ENCODE measurements around the gene GPR12. TPM values are rescaled to one million over a fixed set of nuclear protein-coding genes. Genes with fewer than 3 reads are reported as not detected.
"Not testable (repeated sequence)": the region's sequence is repeated elsewhere in the genome, so short reads cannot be mapped to it uniquely, and the experiment has no call there.

GPR12 gene
- polyA plus RNA-seq, 3 donors from 2014 or later: 0.11 TPM; not detected in 2

DNA sequence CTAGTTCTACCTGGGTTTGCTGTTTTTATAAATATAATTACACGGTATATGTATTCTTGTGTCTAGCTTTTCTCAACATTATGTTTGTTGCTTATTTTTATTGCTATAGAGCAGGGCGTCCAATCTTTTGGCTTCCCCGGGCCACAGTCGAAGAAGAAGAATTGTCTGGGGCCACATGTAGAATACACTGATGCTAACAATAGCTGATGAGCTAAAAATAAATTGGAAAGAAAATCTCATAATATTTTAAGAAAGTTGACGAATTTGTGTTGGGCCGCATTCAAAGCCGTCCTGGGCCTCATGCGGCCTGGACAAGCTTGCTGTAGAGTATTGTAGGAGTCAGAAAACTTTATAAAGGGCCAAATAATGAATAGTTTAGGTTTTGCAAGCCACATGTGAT, 33.9 kb downstream of the GPR12 start:
- H3K9me3 Mint-ChIP-seq: peaks cover 0 to 2% (median 0%) of the 10 kb centered on the region in 6 donors
- no peaks in the 10 kb centered on the region for H3K36me3 Mint-ChIP-seq
- no peak for DNase-seq

DNA sequence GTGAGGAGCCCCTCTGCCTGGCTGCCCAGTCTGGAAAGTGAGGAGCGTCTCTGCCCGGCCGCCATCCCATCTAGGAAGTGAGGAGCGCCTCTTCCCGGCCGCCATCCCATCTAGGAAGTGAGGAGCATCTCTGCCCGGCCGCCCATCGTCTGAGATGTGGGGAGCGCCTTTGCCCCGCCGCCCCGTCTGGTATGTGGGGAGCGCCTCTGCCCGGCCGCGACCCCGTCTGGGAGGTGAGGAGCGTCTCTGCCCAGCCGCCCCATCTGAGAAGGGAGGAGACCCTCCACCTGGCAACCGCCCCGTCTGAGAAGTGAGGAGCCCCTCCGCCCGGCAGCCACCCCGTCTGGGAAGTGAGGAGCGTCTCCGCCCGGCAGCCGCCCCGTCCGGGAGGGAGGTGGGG, 37.0 kb downstream of the GPR12 start:
- peaks cover 44 to 54% of the 10 kb centered on the region in 2 donors for H3K4me1 Mint-ChIP-seq

More for the DNA sequence above, 33.9 kb downstream of the GPR12 start:
- Mint-ChIP-seq H3K4me1 (peaks cover 25 to 35% of the 10 kb centered on the region in 2 donors), H3K27ac (no peak overlapping the region), H3K4me3 (no peak overlapping the region), H3K27me3 (ENCODE audit: low read depth in 3 of 3) (peaks cover 0 to 3% (median 0%) of the 10 kb centered on the region in 3 donors)

DNA sequence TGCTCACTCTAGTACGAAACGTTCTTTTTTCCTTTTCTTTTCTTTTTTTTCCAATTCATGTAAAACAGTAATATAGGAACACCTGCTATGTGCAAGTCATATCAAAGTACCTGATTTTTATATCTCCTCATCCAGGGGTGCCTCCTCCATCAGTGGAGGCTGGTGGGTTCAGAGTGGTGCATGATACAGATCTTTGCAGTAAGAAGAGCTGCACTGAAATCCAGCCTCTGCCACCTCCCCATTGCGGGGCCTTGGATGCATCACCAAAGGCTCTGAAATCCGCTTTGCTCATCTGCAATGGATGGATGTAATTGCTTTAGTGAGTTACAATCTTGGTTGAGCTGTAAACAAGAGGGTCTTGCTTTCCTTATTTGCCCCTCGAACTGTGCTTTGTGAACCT, 38.3 kb downstream of the GPR12 start:
- no peaks in the 10 kb centered on the region for H3K36me3 Mint-ChIP-seq
- peaks cover 35 to 44% of the 10 kb centered on the region in 2 donors for H3K4me1 Mint-ChIP-seq
- no peak for DNase-seq
- H3K4me3 Mint-ChIP-seq: peak overlapping the region; percentile 82 to 90 (median 86)
- H3K27ac Mint-ChIP-seq: peak overlapping the region; percentile 58 to 91 (median 86)
- peaks cover 0 to 2% (median 0%) of the 10 kb centered on the region in 3 donors for H3K27me3 Mint-ChIP-seq (ENCODE audit: low read depth in 3 of 3)
- peaks cover 0 to 2% (median 0%) of the 10 kb centered on the region in 6 donors for H3K9me3 Mint-ChIP-seq

More for the DNA sequence above, 37.0 kb downstream of the GPR12 start:
- H3K27me3 Mint-ChIP-seq (ENCODE audit: low read depth in 3 of 3); DNase-seq; H3K36me3 Mint-ChIP-seq; H3K9me3 Mint-ChIP-seq; H3K27ac Mint-ChIP-seq; H3K4me3 Mint-ChIP-seq: not testable (repeated sequence)

DNA sequence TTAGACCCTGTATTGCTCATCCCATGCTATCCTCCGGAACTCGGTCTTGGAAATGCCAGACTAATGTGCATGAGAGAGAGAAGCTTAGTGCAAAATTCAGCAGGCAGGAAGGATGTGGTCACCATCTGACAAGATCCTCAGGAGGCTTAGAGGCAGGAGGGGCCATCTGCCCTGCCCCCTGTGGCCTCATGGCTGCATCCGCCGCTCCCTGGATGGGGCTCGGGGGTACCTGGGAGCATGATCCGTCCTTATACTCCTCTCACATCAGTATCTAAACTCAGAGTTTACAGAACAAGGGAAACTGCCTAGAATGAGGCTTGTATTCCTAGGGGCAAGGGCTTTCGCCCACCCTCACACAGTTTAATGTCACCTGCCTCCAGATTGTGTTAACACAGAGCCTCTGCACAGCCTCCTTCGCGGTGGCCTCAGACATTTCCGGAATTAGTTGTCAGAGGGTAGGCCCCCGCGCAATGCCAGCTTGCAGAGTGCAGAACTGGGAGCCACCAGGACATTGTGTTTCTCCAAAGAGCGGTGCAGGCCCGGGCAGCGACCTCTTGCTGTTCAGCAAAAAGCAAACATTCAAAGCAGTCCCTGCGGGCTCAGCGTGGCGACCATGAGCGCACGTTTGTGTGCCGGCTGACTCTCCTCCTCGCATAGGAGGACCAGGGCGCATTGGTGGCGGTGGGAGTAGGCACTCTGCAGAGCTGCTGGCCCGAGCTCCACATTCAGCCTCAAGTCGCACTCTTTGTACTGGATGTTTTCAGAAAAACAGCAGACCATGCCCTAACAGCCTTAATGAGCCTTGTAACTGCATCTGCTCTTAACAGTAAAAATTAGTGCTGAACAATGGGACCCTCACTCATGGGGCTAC, 39.1 kb downstream of the GPR12 start:
- Mint-ChIP-seq H3K27me3 (ENCODE audit: low read depth in 3 of 3) (peaks cover 0 to 2% (median 0%) of the 10 kb centered on the region in 3 donors), H3K4me1 (peaks cover 35 to 44% of the 10 kb centered on the region in 2 donors), H3K36me3 (no peaks in the 10 kb centered on the region), H3K9me3 (peaks cover 0 to 2% (median 0%) of the 10 kb centered on the region in 6 donors), H3K4me3 (peak overlapping the region; percentile 82 to 90 (median 86)), H3K27ac (peak overlapping the region; percentile 58 to 91 (median 86))
- DNase-seq: peak; percentile 43 to 51 (median 50)

DNA sequence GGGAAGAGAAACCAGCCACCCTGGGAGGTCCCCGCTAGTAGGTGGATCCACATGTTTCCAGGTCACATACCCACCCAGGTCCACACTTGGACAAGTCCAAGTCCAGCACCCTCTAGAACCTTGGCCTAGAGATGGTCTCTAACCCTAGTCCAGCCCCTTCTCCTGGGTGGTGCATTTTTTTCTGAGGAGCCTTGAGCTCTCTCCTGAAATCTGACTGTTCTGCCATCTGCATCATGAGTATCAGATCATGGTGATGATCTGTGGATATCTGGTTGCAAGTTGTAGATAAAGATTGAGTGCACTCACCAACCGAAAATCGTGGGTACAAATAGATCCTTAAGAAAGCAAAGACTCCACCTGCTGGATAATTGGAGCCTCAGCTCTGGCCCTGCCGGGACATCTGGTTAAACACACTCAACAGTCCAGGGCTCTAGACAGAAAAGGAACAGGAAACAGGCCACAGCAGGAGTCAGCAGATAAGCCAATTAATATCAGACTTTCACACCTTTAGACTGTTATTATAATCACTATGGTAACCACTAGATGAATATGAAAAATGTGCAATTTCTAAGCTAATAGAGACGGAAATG, 41.1 kb downstream of the GPR12 start:
- Mint-ChIP-seq H3K27ac (peak overlapping the region; percentile 3 to 77 (median 58)), H3K4me1 (peaks cover 35 to 42% of the 10 kb centered on the region in 2 donors), H3K9me3 (no peaks in the 10 kb centered on the region), H3K36me3 (no peaks in the 10 kb centered on the region), H3K27me3 (ENCODE audit: low read depth in 3 of 3) (peaks cover 0 to 2% (median 0%) of the 10 kb centered on the region in 3 donors), H3K4me3 (peak overlapping the region in 1 of 5 donors; percentile 32)
- no peak for DNase-seq

DNA sequence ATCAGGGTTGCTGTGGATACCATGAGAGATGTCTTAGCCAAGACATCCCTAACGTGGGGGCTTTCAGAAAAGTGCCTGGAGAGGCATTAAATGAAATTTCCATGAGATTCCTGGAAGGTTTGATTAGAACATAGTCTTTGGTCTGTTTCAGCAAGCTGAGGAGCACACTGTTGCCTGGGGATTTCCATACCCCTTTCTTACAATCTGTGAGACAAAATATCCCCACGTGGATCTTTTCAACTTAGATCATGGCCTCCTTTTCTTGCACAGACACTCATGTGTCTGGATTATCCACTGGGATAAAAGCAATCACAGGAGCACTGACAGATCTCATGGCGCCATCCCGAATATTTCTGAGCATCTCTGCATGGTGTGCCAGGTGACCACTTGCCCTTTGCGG, 41.7 kb downstream of the GPR12 start:
- H3K9me3 Mint-ChIP-seq: no peaks in the 10 kb centered on the region
- peaks cover 35 to 42% of the 10 kb centered on the region in 2 donors for H3K4me1 Mint-ChIP-seq
- H3K27me3 Mint-ChIP-seq (ENCODE audit: low read depth in 3 of 3): peaks cover 0 to 2% (median 0%) of the 10 kb centered on the region in 3 donors
- no peak for DNase-seq
- H3K36me3 Mint-ChIP-seq: no peaks in the 10 kb centered on the region
- H3K27ac Mint-ChIP-seq: peak overlapping the region in 2 of 6 donors; percentile 11 to 69
- H3K4me3 Mint-ChIP-seq: no peak overlapping the region

DNA sequence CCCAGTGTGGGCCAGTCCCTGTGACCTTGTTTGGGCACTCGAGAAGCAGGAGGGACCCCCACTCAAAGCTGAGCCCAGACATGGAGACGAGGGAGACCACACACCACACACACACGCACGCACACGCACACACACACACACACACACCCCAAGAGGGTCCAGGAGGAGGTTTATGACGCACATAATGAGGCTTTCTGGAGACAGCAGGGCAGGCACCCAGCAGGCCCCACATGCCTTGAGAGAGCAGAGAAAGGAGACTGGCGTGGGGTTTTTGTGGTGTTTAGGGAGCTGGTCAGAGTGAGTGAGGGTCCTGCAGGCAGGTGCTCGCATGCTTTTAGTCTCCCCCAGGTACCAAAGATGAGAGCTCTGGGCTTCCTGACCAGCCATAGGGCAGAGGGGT, 42.4 kb downstream of the GPR12 start:
- Mint-ChIP-seq H3K9me3 (no peaks in the 10 kb centered on the region), H3K27ac (peak overlapping the region in 4 of 6 donors; percentile 12 to 50 (median 45)), H3K4me1 (peaks cover 35 to 41% of the 10 kb centered on the region in 2 donors), H3K4me3 (no peak overlapping the region), H3K27me3 (ENCODE audit: low read depth in 3 of 3) (peaks cover 0 to 2% (median 0%) of the 10 kb centered on the region in 3 donors), H3K36me3 (no peaks in the 10 kb centered on the region)
- DNase-seq: no peak

DNA sequence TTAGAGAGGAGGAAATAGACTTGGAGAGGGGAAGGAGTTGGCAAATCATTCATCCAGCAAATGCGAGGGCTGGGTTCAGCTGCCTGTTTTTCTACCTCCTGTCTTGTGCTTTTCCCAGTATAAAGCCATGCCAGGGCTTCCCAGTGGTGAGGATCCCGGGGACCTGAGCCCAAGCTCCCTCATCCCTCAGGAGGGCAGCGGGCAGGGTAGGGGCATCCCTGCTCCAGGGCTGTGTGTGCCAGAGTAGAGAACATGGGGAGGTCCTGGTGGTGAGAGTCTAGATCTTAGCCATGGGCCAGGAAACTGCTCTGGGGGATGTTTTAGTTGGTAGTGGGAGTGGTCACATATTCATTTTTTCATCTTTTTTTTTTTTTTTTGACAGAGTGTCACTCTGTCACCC, 43.6 kb downstream of the GPR12 start:
- Mint-ChIP-seq H3K4me1 (peaks cover 26 to 30% of the 10 kb centered on the region in 2 donors), H3K36me3 (no peaks in the 10 kb centered on the region), H3K27ac (no peak overlapping the region), H3K27me3 (ENCODE audit: low read depth in 3 of 3) (peaks cover 0 to 2% (median 0%) of the 10 kb centered on the region in 3 donors), H3K4me3 (no peak overlapping the region), H3K9me3 (no peaks in the 10 kb centered on the region)
- no peak for DNase-seq

DNA sequence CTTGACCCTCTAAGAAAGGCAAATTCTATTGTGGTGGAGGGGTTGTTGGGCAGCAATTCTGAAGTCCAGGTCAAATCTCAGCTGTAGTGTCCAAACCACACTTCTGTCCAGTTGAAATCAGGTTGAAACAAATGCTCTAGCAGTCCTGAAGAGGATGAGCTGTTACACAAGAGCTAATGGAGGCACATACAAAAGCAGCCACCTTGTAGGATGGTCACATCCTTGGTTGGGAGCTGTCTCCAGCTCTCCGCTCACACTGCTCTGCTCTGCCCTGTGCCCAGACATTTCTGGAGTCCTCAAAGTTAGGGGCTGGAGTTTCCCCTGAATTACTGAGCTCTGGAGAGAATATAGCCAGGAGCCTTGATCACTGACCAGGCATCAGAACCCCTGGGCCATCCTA, 47.2 kb downstream of the GPR12 start:
- no peaks in the 10 kb centered on the region for H3K27me3 Mint-ChIP-seq (ENCODE audit: low read depth in 3 of 3)
- no peak overlapping the region for H3K27ac Mint-ChIP-seq
- no peaks in the 10 kb centered on the region for H3K9me3 Mint-ChIP-seq

DNA sequence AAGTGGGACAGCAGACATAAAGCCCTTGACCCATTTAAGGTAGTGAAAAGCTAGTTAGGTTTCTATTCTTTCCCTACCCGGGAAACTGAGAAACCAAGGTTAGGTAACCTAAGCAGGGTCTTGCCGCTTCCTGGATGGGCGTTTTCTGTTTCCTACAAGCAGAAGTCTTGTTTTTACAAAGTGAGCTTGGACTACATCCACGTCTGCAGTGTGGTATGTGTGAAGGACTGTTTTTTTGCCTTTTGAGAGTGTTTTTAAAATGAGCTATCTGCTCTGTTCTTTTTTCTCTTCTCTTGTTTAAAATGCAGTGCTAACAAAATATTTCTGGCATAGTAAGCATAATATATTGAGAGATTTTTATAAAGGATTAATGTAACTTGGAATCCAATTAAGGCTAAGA, 49.4 kb downstream of the GPR12 start:
- H3K36me3 Mint-ChIP-seq: no peaks in the 10 kb centered on the region
- no peak overlapping the region for H3K4me3 Mint-ChIP-seq
- no peak for DNase-seq
- H3K27me3 Mint-ChIP-seq (ENCODE audit: low read depth in 3 of 3): no peaks in the 10 kb centered on the region
- H3K4me1 Mint-ChIP-seq: no peaks in the 10 kb centered on the region
- no peak overlapping the region for H3K27ac Mint-ChIP-seq
- no peaks in the 10 kb centered on the region for H3K9me3 Mint-ChIP-seq

More for the DNA sequence above, 47.2 kb downstream of the GPR12 start:
- Mint-ChIP-seq H3K36me3 (no peaks in the 10 kb centered on the region), H3K4me1 (peaks cover 0 to 2% of the 10 kb centered on the region in 2 donors), H3K4me3 (no peak overlapping the region)
- no peak for DNase-seq

DNA sequence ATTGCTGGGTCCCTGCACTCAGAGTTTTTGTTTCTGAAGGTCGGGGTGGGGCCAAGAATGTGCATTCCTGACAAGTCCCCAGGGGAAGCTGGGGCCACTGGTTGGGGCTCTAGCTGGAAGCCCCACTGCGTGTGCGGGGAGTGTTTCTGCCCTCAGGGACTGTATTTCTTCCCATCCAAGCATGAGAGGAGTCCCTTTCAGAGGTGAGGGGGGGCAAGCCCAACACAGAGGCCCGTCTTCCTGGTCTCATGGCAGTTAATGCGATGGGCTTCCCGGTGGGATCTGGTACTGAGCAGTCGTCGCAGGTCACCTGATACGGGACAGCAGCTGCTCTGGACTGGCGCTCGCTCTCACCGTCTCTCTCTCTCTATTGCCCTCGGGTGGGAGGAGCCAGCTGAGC, 50.4 kb downstream of the GPR12 start:
- DNase-seq: no peak
- Mint-ChIP-seq H3K4me1 (no peaks in the 10 kb centered on the region), H3K9me3 (no peaks in the 10 kb centered on the region), H3K4me3 (no peak overlapping the region), H3K36me3 (no peaks in the 10 kb centered on the region), H3K27me3 (ENCODE audit: low read depth in 3 of 3) (peaks cover 0 to 4% (median 2%) of the 10 kb centered on the region in 3 donors), H3K27ac (no peak overlapping the region)

DNA sequence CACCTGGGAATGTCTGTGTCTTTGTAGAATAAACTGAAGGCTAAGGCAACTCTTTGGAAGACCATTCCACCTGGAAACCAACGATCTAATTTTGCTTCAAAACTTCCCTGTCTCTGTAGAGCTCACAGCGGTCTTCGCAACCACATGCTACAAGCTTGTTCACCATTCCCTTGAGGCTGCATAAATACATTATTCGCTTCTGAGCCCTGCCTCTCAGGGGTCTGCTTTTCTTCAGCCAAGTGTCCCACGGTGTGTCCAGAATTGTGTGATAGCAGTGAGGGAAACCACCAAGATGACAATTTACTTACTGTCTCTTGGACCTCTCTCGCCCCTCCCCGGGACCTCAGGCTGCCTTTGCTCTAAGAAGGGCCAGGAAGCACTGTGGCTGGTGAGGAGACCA, 51.1 kb downstream of the GPR12 start:
- no peaks in the 10 kb centered on the region for H3K36me3 Mint-ChIP-seq
- no peaks in the 10 kb centered on the region for H3K9me3 Mint-ChIP-seq
- H3K4me1 Mint-ChIP-seq: no peaks in the 10 kb centered on the region
- H3K27me3 Mint-ChIP-seq (ENCODE audit: low read depth in 3 of 3): peaks cover 2 to 4% (median 3%) of the 10 kb centered on the region in 3 donors
- no peak for DNase-seq
- H3K4me3 Mint-ChIP-seq: no peak overlapping the region
- peak overlapping the region in 1 of 6 donors; percentile 41 for H3K27ac Mint-ChIP-seq

DNA sequence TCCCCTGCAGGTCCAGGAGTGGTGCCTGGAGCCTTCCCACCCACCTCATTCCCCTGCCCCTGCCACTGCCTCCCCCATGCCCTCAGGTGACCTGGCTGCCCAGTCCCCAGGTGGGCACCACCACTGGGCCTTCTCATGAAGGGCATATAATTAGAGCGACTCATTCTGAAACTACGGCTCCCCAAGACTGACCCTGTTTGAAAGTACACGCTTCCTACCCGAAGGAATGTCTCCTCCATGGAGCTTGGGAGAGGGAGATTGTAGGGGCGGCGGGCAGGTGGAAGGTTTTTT, 52.6 kb downstream of the GPR12 start:
- Mint-ChIP-seq H3K27ac (no peak overlapping the region), H3K4me3 (no peak overlapping the region)

More for the DNA sequence above, 52.6 kb downstream of the GPR12 start:
- Mint-ChIP-seq H3K27me3 (ENCODE audit: low read depth in 3 of 3) (peaks cover 3 to 10% (median 4%) of the 10 kb centered on the region in 3 donors), H3K4me1 (no peaks in the 10 kb centered on the region), H3K36me3 (no peaks in the 10 kb centered on the region), H3K9me3 (no peaks in the 10 kb centered on the region)
- no peak for DNase-seq
